ENCODE data around the gene ZIC3.
"Not testable (repeated sequence)": the region's sequence is repeated elsewhere in the genome, so short reads cannot be mapped to it uniquely, and the experiment has no call there.

The ZIC3 gene

DNA sequence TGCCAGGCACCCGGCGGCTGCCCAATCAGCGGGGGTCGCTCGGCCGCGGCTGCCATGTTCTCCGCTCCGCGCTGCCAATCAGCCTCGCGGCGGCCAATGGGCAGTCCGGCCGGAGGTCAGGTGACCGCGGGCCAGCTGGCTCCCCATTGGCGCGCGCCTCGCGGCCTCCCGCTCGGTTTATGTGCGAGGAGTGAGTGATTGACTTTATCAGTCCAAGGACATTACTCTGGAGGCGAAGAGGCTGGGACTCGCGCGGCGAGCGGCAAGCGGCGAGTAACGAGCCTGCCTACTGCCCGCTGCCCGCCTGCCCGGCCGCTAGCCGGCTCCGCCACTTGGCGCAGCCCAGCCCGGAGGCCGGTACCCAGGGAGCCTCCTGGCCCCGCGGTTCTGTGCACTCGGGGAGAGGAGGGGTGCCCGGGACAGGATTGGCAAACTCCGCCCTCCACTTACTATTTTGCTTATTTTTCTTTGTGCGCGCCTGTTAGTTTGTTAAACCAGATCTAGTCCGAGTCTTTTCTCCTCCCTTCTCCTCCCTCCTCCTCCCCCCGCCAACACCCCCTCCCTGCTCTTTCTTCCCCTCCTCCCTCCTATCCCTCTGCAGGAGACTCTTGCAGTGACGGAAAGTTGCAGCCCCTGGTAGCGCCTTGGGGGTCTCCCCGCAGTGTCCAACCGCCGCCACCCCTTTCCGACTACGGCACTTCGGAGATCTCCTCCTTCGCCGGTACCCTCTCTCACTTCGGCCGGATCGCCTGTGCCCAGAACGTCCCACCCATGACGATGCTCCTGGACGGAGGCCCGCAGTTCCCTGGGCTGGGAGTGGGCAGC is at the start of gene ZIC3:
Gene ZIC3, plus strand, starts transcription at position 207 of the 825 bp plus-strand sequence. Its CDS starts 565 bp downstream, at position 772.
- Histone ChIP-seq H3K9me3 (ENCODE audit: control insufficient read depth, low read depth, low read length) (no peaks in the 10 kb centered on the region), H3K4me1 (ENCODE audit: control insufficient read depth, low read depth, low read length) (no peaks in the 10 kb centered on the region), H3K27me3 (ENCODE audit: control insufficient read depth, insufficient read depth, low read length) (peaks cover 9% of the 10 kb centered on the region), H3K27ac (ENCODE audit: low read length) (no peak within 1 kb of the TSS), H3K36me3 (ENCODE audit: control insufficient read depth, low read depth, low read length) (peaks cover 16% of the 10 kb centered on the region), H3K4me3 (ENCODE audit: low read length) (peak within 1 kb of the TSS; percentile 86), H3K9ac (ENCODE audit: low read length) (peak within 1 kb of the TSS; percentile 78)

DNA sequence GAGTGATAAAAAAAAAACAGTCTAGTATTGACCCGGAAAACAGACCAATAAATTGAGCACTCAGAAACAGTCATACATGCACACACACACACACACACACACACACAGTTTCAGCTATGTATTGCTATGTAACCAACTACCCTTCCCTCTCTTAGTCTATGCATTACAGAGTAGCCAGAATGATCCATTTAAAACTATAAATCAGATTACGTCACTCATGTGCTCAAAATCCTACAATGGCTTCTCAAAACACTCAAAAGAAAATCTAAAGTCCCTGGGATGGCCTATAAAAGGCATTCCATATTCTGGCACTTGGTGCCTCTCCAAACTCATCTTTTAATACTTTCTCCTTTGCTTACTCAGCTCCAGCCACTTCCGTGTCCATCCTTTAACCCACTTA is 46.5 kb upstream of the ZIC3 start:
- Histone ChIP-seq H3K4me3 (ENCODE audit: low read length) (no peak overlapping the region), H3K4me1 (ENCODE audit: control insufficient read depth, low read depth, low read length) (no peaks in the 10 kb centered on the region), H3K27me3 (ENCODE audit: control insufficient read depth, insufficient read depth, low read length) (no peaks in the 10 kb centered on the region), H3K36me3 (ENCODE audit: control insufficient read depth, low read depth, low read length) (no peaks in the 10 kb centered on the region), H3K27ac (ENCODE audit: low read length) (no peak overlapping the region), H3K9ac (ENCODE audit: low read length) (no peak overlapping the region), H3K9me3 (ENCODE audit: control insufficient read depth, low read depth, low read length) (peaks cover 16% of the 10 kb centered on the region)

GRCh38 chrX:137545711-137546651 is 19.9 kb upstream of the ZIC3 start:
- Histone ChIP-seq H3K27ac (ENCODE audit: low read length) (no peak overlapping the region), H3K4me3 (ENCODE audit: low read length) (no peak overlapping the region), H3K9ac (ENCODE audit: low read length) (no peak overlapping the region), H3K36me3 (ENCODE audit: control insufficient read depth, low read depth, low read length) (no peaks in the 10 kb centered on the region), H3K27me3 (ENCODE audit: control insufficient read depth, insufficient read depth, low read length) (peaks cover 64% of the 10 kb centered on the region), H3K9me3 (ENCODE audit: control insufficient read depth, low read depth, low read length) (peaks cover 13% of the 10 kb centered on the region), H3K4me1 (ENCODE audit: control insufficient read depth, low read depth, low read length) (peaks cover 7% of the 10 kb centered on the region)

DNA sequence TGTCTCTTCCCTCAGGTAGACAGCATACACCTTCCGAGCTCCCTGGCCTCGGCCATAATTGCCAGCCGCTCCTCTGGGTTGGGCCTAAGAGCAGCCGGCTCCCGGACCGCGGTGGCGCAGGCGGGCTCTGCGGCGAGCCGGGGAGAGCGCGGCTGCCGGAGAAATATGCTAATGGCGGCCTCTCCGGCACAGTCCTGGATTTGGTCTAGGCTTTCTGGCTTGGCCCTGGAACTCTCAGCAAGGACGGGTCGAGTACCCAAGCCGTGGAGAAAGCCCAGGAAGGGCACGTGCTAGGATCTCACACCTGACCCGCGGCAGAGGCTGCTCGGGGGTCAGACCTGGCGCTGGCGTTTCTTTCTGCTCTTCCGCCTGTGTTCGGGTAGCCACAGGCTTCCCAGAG is 18.6 kb upstream of the ZIC3 start:
- peaks cover 64% of the 10 kb centered on the region for H3K27me3 ChIP-seq (ENCODE audit: control insufficient read depth, insufficient read depth, low read length)
- no peak overlapping the region for H3K9ac ChIP-seq (ENCODE audit: low read length)
- H3K27ac ChIP-seq (ENCODE audit: low read length), result no peak overlapping the region
- peaks cover 7% of the 10 kb centered on the region for H3K4me1 ChIP-seq (ENCODE audit: control insufficient read depth, low read depth, low read length)
- H3K4me3 ChIP-seq (ENCODE audit: low read length), result peak overlapping the region; percentile 54
- H3K9me3 ChIP-seq (ENCODE audit: control insufficient read depth, low read depth, low read length), result peaks cover 14% of the 10 kb centered on the region
- H3K36me3 ChIP-seq (ENCODE audit: control insufficient read depth, low read depth, low read length), result no peaks in the 10 kb centered on the region

GRCh38 chrX:137548261-137548660 is 17.7 kb upstream of the ZIC3 start:
- Histone ChIP-seq H3K27me3 (ENCODE audit: control insufficient read depth, insufficient read depth, low read length) (peaks cover 64% of the 10 kb centered on the region), H3K4me3 (ENCODE audit: low read length) (peak overlapping the region; percentile 54), H3K9ac (ENCODE audit: low read length) (no peak overlapping the region)

DNA sequence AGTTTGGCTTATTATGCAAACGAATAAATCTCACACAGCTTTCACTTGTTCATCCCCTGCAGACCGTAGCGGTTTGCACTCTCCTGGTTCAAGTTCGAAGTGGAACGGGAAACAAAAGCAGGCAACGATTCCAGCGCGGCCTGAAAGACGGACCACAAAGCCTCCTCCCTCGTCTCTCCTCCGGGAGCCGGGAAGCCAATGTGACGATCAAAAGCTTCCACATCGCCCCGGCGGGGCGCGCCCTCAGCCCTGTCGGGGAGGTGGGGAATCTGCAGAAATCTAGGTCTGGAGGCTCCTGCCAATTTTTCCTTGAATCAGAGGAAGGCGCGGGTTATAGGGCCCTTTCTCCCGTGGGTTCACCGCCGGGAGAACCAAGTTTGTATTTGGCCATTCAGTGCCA is 16.9 kb upstream of the ZIC3 start:
- H3K27me3 ChIP-seq (ENCODE audit: control insufficient read depth, insufficient read depth, low read length), result peaks cover 56% of the 10 kb centered on the region
- no peak overlapping the region for H3K9ac ChIP-seq (ENCODE audit: low read length)

More at GRCh38 chrX:137548261-137548660, 17.7 kb upstream of the ZIC3 start:
- Histone ChIP-seq H3K4me1 (ENCODE audit: control insufficient read depth, low read depth, low read length) (peaks cover 7% of the 10 kb centered on the region), H3K27ac (ENCODE audit: low read length) (no peak overlapping the region), H3K36me3 (ENCODE audit: control insufficient read depth, low read depth, low read length) (no peaks in the 10 kb centered on the region), H3K9me3 (ENCODE audit: control insufficient read depth, low read depth, low read length) (peaks cover 10% of the 10 kb centered on the region)

GRCh38 chrX:137549851-137550664 is 15.9 kb upstream of the ZIC3 start:
- H3K9me3 ChIP-seq (ENCODE audit: control insufficient read depth, low read depth, low read length), result peaks cover 3% of the 10 kb centered on the region
- H3K4me3 ChIP-seq (ENCODE audit: low read length), result peak overlapping the region; percentile 54
- peaks cover 46% of the 10 kb centered on the region for H3K27me3 ChIP-seq (ENCODE audit: control insufficient read depth, insufficient read depth, low read length)
- H3K4me1 ChIP-seq (ENCODE audit: control insufficient read depth, low read depth, low read length), result peaks cover 7% of the 10 kb centered on the region
- no peaks in the 10 kb centered on the region for H3K36me3 ChIP-seq (ENCODE audit: control insufficient read depth, low read depth, low read length)
- H3K27ac ChIP-seq (ENCODE audit: low read length), result no peak overlapping the region
- no peak overlapping the region for H3K9ac ChIP-seq (ENCODE audit: low read length)

More for the DNA sequence above, 16.9 kb upstream of the ZIC3 start:
- Histone ChIP-seq H3K27ac (ENCODE audit: low read length) (no peak overlapping the region), H3K4me3 (ENCODE audit: low read length) (peak overlapping the region; percentile 54), H3K9me3 (ENCODE audit: control insufficient read depth, low read depth, low read length) (peaks cover 4% of the 10 kb centered on the region), H3K36me3 (ENCODE audit: control insufficient read depth, low read depth, low read length) (no peaks in the 10 kb centered on the region), H3K4me1 (ENCODE audit: control insufficient read depth, low read depth, low read length) (peaks cover 7% of the 10 kb centered on the region)

GRCh38 chrX:137550665-137551261 is 15.2 kb upstream of the ZIC3 start:
- H3K27ac ChIP-seq (ENCODE audit: low read length), result no peak overlapping the region
- no peak overlapping the region for H3K9ac ChIP-seq (ENCODE audit: low read length)
- peak overlapping the region; percentile 54 for H3K4me3 ChIP-seq (ENCODE audit: low read length)
- no peaks in the 10 kb centered on the region for H3K36me3 ChIP-seq (ENCODE audit: control insufficient read depth, low read depth, low read length)
- peaks cover 7% of the 10 kb centered on the region for H3K4me1 ChIP-seq (ENCODE audit: control insufficient read depth, low read depth, low read length)
- H3K27me3 ChIP-seq (ENCODE audit: control insufficient read depth, insufficient read depth, low read length), result peaks cover 39% of the 10 kb centered on the region
- H3K9me3 ChIP-seq (ENCODE audit: control insufficient read depth, low read depth, low read length), result peaks cover 3% of the 10 kb centered on the region

- not testable (repeated sequence) for H3K4me1 ChIP-seq (ENCODE audit: control insufficient read depth, low read depth, low read length); H3K9me3 ChIP-seq (ENCODE audit: control insufficient read depth, low read depth, low read length); H3K27ac ChIP-seq (ENCODE audit: low read length); H3K4me3 ChIP-seq (ENCODE audit: low read length); H3K9ac ChIP-seq (ENCODE audit: low read length); H3K36me3 ChIP-seq (ENCODE audit: control insufficient read depth, low read depth, low read length)
- H3K27me3 ChIP-seq (ENCODE audit: control insufficient read depth, insufficient read depth, low read length), result peaks cover 26% of the 10 kb centered on the region
Measured at GRCh38 chrX:137552098-137552497, 13.8 kb upstream of the ZIC3 start.

GRCh38 chrX:137562096-137562495 is 3.8 kb upstream of the ZIC3 start:
- Histone ChIP-seq H3K36me3 (ENCODE audit: control insufficient read depth, low read depth, low read length) (no peaks in the 10 kb centered on the region), H3K9me3 (ENCODE audit: control insufficient read depth, low read depth, low read length) (peaks cover 4% of the 10 kb centered on the region), H3K9ac (ENCODE audit: low read length) (peak overlapping the region; percentile 80), H3K4me3 (ENCODE audit: low read length) (peak overlapping the region; percentile 86), H3K27me3 (ENCODE audit: control insufficient read depth, insufficient read depth, low read length) (peaks cover 9% of the 10 kb centered on the region), H3K4me1 (ENCODE audit: control insufficient read depth, low read depth, low read length) (peaks cover 5% of the 10 kb centered on the region), H3K27ac (ENCODE audit: low read length) (no peak overlapping the region)
